HG02840 (cell line): ENCODE data around the gene CAPZB.

Experiments
- ATAC-seq: cut with Tn5 transposase; IDR thresholded peaks from one replicate; pipeline ENCODE4 v1.9.1; 2021; ENCODE audit warnings: mild to moderate bottlenecking, moderate library complexity, moderate number of reproducible peaks; ENCODE audit not compliant: unreplicated experiment, low FRiP score

Gene CAPZB

DNA sequence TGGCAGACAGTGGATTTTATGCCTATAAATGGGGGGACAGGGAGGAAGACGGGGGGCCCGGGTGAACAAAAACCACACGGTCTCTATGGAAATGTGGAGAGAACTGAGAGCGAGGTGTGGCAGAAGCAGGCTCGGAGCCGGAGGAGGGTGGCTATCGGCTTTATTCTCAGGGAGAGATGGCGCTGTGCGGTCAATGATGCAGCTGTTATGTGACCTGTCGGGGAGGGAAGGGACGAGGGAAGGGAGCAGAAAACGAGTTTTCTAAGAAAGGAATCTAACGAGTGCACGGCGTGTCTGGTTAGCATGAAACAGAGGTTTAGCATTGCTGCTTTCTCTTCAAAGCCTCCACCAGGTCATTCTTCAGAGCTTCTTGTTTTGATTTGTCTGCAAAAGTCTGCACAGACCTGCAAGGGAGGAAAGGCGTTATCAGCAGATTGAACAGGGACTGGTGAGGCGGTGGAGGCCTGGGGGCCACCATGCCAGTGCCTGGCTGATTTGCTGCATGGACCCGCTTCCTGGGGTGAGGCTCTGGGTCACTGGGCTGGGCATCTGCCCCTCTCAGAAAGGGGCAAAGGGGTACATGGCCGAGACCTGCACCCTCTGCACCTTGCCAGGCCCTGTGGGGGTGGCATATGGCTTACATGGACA is 146.0 kb downstream of the CAPZB start:
- no peak for ATAC-seq

DNA sequence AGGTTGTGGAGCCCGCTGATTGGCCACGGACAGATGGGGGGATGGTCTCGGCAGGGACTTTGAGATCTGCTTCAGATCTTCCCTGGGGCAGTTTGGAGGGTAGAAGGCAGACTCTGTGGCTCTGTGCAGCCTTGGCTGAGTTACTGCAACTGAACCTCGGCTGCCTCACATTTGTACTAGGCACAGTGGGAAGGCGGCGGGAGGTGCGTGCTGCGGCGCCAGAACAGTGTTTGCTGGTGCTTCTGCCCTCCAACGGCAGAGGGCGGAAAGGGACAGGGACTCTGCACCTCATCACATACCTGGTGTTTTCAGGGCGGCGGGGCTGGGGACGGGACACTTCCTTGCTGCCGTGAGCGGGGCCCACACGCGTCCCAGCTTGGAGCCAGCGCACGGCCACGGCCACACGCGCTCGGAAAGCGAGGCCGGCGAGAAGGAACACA is 147.0 kb downstream of the CAPZB start:
- no peak for ATAC-seq

DNA sequence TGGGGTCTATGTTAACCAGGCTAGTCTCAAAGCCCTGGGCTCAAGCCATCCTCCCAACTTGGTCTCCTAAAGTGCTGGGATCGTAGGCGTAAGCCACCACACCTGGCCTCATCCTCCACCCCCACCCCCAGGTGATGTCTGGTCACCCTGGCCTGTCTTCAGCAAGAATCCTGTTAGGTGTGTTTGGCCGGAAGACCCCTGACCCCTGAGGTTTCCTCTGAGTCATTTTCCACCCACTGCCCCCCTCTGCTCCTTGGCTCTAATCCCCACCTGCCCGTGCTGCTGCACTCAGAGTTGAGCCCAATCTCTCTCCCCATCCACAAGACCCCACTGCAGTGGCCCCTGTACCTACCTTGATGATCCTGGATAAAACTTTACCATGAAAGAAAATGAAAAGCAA is 148.1 kb downstream of the CAPZB start:
- no peak for ATAC-seq

DNA sequence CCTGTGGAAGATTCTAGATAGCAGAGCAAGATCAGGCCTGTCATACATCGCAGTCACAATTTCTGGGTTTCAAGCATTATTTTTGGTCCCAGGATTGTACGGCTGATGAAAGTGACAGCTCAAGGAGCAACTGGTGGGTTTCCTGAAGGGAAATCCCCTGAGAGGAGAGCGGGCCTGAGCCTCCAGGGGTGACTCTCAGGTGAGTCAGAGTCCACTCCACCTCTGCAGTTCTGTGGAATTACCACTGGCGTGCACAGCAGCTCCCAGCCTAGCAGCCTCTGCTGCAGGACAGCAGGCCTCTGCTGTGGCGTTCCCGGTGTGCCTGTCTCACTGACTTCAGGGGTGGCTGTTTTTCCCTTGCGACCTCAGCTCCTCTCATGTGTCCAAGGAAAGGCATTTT is 148.8 kb downstream of the CAPZB start:
- no peak for ATAC-seq

DNA sequence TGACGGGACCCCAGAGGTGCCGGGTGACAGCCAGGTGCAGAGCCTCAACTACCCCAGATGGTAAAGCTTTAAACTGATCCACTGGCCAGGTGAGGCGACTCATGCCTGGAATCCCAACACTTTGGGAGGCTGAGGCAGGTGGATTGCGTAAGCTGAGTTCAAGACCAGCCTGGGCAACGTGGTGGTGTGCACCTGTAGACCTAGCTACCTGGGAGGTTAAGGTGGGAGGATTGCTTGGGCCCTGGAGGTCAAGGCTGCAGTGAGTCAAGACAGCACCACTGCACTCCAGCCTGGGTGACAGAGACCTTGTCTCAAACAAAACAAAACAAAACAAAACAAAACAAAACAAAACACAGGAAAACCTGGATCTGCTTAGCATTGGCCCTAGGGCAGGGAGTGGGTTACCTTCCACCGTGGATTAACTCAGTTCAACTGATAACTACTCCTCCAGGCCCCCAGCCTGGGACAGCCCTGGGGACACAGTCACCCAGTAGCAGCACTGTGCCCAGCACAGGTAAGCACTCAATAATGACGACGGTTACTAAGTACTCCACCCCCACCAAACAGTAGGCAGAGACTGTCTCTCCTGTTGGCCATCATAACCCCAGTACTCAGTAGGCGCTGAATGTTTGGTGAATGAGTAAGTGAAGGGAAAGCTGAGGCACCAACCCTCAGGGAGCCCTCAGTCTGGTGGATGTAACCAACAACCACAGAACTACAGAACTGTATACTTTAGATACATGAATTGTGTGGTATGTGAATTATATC is 151.6 kb downstream of the CAPZB start:
- ATAC-seq, result no peak

DNA sequence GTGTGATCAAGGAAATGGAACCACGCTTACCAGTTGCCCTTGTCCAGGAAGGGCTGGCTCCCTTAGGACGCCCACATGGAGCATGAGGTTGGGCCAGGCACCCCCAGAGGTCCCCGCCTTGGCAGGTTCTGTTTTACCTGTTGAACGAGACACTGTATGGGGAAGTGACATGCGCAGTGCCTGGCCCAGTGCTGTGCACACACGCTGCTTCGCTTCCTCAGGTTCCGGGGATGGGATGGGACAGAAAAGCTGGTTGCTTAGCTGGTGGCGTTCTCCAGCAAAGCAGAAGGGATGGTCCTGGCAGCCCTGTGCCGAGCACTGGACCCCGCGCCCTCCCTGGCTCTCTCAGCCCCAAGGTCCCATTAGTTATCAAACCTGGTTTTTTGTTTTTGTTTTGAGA is 152.5 kb downstream of the CAPZB start:
- ATAC-seq, result no peak

DNA sequence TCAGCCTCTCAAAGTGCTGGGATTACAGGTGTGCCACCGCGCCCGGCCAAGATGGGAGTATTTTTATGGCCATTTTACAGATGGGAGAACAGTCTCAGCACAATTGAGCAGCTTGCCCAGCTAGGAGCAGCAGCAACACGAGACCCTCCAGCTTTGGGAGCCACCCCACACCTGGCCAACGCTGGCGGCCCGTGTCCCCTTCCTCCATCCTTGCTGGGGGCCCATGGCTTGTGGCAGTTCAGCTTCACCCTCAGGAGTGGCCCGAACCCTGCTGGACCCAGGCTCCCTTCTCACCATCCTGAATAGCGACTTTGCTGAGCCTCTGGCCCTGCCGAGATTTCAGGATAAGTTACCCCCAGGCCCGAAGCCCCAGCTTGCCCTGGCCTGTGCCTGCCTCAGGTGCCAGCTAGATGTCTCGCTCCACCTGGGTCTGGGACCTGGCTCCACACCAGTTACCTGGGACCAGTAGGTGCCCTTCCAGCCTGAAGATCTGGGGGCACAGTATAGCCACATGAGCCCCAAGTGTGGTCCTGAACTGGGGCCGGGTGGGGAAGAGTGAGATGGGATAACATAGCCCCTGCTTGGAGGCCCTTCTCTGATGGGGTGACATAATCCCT is 154.0 kb downstream of the CAPZB start:
- no peak for ATAC-seq

DNA sequence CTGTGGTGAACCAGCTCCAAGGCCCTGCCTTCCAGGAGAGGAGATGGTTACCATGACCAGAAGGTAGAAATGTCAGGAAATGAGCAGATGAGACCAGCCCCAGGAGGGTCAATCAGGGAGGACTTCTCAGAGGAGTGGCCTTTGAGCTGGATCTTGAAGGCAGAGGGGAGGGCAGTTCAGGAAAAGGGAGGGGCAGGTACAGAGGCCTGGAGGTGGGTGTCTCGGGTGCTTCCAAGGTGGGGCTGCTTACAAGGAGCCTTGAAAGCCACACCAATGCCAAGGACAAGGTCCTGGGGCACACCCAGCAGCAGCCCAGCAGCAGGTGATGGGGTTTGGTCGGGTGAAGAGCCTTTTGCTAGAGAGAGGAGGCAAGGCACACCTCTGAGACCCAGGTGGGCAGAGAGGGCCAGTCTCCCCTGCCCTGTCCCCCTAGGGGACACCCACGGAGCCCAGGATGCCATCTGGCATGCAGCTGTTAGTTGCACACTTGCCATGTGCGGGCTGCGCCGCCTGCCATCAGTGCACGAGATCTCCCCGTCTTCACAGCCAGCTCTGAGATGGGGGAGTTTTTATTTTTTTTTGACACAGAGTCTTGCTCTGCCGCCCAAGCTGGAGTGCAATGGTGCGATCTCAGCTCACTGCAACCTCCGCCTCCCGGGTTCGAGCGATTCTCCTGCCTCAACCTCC is 154.7 kb downstream of the CAPZB start:
- no peak for ATAC-seq

DNA sequence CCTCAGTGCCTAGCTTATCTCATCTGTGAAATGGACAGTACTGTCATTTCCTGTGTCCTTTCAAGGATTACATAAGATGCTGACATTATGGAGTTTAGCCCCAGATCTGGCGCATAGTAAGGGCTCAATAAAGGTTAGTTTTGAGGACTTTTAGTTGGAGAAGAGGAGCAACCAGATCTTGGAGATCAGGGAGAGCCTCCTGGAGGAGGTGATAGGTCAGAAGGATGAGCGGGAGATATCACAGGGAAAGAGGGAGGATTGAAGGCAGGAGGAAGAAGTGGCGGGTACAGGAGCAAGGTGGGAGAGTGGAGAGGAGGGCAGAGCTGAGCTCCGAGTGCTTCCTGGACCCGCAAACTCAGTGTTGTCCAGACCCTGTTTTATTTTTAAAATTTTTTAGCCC is 155.7 kb downstream of the CAPZB start:
- ATAC-seq, result no peak

DNA sequence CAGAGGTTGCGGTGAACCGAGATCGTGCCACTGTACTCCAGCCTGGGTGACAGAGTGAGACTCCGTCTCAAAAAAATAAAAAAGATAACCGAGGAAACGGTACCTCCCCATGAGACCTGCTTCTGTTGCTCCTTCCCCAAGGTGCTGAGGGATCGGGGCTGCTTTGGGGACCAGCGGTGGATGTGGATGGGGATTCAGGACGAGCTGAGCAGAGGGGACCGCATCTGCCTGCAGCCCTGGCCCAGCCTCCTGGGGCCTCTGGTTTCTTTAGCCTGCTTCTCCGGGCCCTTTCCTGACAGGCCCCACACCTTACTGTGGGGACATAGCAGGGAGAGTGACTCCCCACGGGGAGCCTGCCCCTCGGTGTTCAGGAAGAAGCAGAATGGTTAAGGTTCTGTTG is 156.2 kb downstream of the CAPZB start:
- no peak for ATAC-seq

DNA sequence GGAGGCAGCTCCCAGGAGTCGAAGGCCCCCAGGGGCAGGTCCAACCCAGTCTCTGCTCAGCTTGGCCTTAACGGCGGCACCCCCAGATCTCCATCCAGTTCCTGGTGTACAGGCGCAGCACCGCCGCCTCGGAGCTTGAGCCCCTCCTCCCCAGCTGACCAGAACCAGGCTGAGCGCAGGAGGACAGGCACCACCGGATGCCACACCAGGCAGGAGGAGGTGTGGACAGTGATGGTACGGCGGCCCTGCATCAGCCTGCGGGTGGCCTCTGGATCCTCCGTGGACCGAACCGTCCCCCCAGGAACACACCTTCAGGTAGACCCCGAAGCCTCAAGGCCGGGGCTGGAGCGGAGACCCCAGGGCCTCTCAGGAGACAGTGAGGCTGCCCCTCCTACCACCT is 156.9 kb downstream of the CAPZB start:
- no peak for ATAC-seq

DNA sequence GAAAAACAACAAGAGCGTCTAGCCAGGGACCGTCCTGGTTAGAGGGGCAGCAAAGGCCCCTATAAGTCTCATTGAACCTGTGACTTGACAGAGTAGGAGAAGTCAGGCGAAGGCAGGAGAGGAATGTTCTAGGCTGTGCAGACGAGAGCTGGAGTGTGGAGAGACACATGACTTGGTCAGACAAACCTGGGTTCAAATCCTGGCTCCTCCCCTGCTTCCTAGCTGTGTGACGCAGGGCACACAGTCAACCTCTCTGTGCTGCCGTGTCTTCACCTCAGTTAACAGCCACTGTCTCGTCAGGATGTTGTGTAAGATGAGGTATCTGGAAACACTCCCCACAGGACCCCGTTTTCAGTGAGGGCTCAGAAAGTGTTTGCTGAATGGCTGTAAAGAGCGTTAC is 157.6 kb downstream of the CAPZB start:
- ATAC-seq, result no peak

DNA sequence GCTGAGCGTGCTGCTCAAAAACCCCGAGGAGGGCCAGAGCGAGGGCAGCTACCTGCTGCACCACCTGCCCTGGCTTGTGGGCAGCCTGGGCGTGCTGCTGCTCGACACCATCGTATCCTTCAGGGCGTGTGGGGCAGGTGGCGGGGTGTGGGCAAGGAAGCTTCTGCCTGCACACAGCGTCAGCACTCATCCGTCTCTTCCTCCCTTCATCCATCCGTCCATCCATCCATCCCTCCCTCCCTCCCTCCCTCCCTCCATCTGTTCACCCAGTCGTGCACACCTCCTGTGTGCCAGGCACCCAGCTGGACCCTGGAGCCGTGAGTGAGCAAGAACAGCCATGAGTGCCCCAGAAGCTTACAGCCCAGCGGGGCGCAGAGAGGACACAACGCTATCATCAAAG is 158.0 kb downstream of the CAPZB start:
- ATAC-seq, result no peak

DNA sequence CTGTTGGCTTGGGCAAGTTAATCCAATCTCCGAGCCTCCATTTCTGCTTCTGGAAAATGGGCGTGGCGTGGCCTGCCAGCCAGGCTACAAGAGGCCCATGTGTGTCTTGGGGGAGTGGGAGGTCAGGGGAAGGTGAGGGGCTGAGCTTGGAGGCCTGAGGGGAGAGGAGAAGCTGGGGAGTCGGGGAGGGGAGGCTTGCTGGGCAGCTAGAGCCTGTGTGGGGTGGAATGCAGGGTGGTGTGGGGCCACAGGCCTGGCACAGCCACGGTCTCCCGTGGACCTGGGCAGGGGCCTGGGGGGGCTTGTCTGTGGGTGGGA is 158.6 kb downstream of the CAPZB start:
- ATAC-seq, result no peak

DNA sequence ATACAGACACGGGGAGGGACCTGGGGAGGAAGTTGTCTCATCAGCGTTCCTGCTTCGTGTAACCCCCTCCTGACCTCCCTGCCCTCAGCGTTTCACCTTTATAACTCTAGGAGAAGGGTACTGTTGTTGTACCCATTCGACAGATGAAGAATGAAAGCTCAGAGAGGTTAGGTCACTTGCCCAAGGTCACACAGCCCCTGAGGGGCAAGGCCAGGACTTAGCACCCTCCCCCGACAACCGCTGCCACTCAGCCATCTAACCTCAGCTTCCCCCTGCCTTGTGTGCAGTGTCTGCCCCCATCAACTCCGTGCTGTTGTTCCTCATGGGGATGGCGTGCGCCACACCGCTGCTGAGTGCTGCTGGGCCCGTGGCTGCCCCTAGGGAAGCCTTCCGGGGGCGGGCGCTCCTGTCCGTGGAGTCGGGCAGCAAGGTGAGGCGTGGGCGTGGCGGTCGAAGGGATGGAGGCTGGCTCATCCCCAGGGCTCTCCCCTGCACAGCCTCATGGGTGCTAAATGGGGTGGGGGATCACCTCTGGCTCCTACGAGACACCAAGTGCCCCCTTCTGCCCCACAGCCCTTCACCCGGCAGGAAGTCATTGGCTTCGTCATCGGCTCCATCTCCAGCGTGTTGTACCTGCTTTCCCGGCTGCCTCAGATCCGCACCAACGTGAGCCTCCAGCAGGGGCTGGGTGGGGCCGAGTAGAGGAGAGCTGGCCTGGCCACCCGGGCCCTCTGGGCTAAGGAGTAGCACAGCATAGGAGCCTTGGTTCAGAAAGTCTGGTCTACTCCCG is 159.2 kb downstream of the CAPZB start:
- no peak for ATAC-seq

DNA sequence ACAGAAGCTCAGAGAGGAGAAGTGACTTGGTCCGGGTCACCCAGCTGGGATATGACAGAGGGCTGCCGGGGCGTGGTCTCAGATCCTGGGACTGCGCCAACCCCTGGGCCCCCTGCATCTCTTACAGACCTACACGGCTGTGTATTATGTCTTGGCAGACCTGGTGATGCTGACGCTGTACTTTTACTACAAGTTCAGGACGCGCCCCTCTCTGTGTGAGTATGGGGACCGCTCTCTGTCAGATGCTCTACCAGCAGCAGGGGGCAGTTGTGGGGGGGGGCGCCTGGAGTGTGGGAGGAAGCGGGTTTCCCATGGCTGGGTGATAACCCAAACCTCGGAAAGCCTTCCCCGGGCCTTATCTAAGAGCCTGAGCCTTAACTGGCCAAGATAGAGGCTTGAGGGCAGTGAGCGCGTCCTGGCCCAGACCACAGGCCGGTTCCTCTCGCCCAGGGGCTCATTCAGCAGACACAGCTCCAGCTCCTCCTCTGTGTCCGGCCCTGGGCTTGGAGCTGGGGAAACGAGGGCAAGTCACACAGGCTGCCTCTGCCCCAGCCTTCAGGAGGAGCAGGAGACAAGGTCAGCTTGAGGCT is 159.9 kb downstream of the CAPZB start:
- ATAC-seq, result no peak

DNA sequence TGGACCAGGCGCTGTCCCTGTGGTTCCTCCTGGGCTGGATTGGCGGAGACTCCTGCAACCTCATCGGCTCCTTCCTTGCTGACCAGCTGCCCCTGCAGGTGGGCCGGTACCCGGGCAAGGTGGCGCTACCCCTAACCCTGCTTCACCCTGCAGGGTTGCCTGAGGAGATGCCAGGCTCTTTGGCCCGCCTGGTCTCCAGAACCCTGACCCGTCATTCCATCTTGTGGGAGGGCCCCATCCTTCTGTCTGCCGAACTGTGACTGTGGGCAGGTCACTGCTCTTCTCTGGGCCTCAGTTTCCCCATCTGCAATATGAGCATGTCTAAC is 160.7 kb downstream of the CAPZB start:
- no peak for ATAC-seq

DNA sequence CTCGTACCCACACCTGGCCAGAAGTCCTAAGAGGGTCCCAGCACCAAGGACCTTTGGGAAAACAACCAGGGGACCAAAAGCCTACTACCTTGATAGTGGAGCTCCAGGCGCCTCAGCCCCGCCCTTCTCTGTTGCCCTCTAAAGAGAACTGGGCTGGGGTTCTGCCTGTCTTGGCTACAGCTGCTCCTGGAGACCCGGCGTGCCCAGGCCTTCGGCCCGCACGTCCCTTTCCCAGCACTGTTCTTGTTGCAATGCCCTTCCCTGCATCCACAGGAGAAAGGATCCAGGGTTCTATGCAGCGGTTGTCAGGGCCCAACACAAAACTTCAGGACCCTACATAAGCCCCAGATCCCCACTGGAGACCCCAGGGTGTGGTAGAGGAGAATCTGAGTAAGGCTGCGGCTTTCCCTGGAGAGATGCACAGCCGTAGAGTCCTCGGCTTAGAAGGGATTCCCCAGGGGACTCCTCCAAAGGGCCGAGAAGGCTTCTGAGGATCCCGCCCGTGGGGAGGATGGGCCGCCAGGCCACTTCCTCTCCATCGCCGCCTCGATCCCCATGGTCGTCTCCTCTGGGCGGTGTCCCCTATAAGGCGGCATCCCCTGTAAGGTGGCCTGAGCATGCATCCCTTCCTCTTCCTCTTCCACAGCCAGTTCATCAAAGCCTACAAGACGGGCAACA is 161.2 kb downstream of the CAPZB start:
- no peak for ATAC-seq

DNA sequence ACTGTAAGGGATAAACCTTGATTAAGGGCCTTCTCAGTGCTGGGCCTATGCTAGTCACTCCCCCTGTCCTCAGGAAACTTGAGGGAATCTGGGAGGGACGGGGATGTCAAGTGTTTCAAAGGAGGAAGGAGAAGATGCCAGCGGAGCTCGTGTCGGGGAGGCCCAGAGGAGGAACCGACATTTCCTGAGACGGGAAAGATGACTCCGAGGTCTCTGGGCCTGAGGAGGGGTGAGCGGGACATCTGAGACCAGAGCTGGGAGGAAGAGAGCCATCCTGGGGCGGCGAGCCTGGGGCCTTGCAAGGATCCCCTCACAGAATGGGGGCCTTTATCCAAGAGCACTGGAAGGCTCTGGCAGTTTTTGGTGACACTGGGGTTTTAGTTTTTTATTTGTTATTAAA is 162.9 kb downstream of the CAPZB start:
- ATAC-seq, result no peak

DNA sequence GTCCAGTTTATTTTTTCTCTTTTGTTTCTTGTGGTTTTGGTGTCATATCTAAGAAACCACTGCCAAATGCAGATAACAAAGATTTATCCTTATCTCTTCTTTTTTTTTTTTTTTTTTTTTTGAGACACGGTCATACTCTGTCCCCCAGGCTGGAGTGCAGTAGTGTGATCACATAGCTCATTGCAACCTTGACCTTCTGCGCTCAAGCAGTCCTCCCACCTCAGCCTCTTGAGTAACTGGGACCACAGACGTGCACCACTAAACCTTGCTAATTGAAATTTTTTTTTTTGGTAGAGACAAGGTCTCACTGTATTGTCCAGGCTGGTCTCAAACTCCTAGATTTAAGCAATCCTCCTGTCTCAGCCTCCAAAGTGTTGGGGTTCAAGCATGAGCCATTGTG is 164.3 kb downstream of the CAPZB start:
- no peak for ATAC-seq
